ENCODE results near the gene ZNF784. TPM values are rescaled to one million over a fixed set of nuclear protein-coding genes. Genes with fewer than 3 reads are reported as not detected.

The ZNF784 gene
- total RNA-seq, 4 donors from 2014 or later, result 1.5 to 6.9 (median 1.9) TPM

- Histone ChIP-seq H3K36me3 (peaks cover 4 to 69% (median 6%) of the 10 kb centered on the region in 3 donors), H3K4me1 (peaks cover 0 to 11% (median 0%) of the 10 kb centered on the region in 4 donors), H3K4me3 (no peak overlapping the region), H3K9me3 (no peaks in the 10 kb centered on the region), H3K27me3 (no peaks in the 10 kb centered on the region), H3K27ac (no peak overlapping the region)
- 69 to 73% methylated on average over 3 of the region's 3 CpGs for WGBS, 2 donors
- no peak for DNase-seq (ENCODE audit: low spot score in 2 of 2)
- TF ChIP-seq EP300 (IDR thresholded peaks at IDR 0.05), result no peak
- no peak for TF ChIP-seq POLR2A (IDR thresholded peaks at IDR 0.05)
Observed at GRCh38 chr19:55619286-55619685, 5.1 kb downstream of the ZNF784 start.

DNA sequence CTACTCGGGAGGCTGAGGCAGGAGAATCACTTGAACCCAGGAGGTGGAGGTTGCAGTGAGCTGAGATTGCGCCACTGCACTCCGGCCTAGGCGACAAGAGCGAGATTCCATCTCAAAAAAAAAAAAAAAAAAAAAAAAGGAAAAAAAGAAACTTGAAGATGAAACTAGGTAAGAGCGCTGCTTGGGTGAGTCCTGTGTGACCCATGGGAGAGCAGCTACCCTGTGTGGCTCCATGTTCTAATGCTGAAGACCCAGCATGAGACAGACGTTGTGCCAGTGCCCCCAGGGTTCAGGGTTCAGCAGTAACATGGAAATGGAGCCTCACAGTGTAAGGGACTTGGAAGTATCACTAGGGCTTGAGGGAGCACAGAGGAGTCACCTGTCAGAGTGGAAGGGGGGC lies 5.9 kb downstream of the ZNF784 start:
- TF ChIP-seq POLR2A (IDR thresholded peaks at IDR 0.05) (no peak), EP300 (IDR thresholded peaks at IDR 0.05) (no peak)
- TF ChIP-seq, protein P1, sequence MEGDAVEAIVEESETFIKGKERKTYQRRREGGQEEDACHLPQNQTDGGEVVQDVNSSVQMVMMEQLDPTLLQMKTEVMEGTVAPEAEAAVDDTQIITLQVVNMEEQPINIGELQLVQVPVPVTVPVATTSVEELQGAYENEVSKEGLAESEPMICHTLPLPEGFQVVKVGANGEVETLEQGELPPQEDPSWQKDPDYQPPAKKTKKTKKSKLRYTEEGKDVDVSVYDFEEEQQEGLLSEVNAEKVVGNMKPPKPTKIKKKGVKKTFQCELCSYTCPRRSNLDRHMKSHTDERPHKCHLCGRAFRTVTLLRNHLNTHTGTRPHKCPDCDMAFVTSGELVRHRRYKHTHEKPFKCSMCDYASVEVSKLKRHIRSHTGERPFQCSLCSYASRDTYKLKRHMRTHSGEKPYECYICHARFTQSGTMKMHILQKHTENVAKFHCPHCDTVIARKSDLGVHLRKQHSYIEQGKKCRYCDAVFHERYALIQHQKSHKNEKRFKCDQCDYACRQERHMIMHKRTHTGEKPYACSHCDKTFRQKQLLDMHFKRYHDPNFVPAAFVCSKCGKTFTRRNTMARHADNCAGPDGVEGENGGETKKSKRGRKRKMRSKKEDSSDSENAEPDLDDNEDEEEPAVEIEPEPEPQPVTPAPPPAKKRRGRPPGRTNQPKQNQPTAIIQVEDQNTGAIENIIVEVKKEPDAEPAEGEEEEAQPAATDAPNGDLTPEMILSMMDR (IDR thresholded peaks at IDR 0.05), result no peak
- DNase-seq (ENCODE audit: low spot score in 2 of 2), result no peak
- Histone ChIP-seq H3K4me1 (peaks cover 0 to 4% (median 0%) of the 10 kb centered on the region in 4 donors), H3K9me3 (no peaks in the 10 kb centered on the region), H3K36me3 (peaks cover 4 to 78% (median 6%) of the 10 kb centered on the region in 3 donors), H3K27me3 (no peaks in the 10 kb centered on the region), H3K27ac (no peak overlapping the region), H3K4me3 (no peak overlapping the region)
- 81 to 89% methylated on average over 7 of the region's 7 CpGs for WGBS, 2 donors

DNA sequence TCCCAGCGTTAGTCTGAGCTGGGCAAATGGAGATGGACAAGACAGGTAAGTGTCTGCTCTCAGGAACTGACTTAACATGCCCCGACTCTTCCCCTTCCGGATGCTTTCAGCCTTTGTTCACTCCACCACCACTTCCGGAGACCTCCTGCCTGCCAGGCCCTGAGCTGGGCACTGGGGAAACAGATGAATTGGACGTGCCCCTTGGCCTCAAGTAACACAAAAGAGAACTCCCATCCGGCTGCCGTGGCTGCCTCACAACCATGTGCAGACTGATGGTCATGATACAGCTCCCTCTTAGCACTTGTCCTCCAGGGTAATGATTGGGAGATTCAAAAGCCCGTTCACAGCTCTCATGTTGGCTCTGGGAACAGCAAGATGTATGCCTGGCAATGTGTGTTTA lies 6.9 kb downstream of the ZNF784 start:
- WGBS, 2 donors, result 81 to 87% methylated on average over 8 of the region's 8 CpGs
- no peak overlapping the region for H3K4me3 ChIP-seq
- DNase-seq (ENCODE audit: low spot score in 2 of 2), result no peak
- H3K9me3 ChIP-seq, result no peaks in the 10 kb centered on the region
- peaks cover 4 to 80% (median 6%) of the 10 kb centered on the region in 3 donors for H3K36me3 ChIP-seq
- no peak overlapping the region for H3K27ac ChIP-seq
- H3K4me1 ChIP-seq, result peaks cover 0 to 2% (median 0%) of the 10 kb centered on the region in 4 donors
- no peaks in the 10 kb centered on the region for H3K27me3 ChIP-seq
- TF ChIP-seq, protein P1 (IDR thresholded peaks at IDR 0.05), result no peak
- TF ChIP-seq POLR2A (IDR thresholded peaks at IDR 0.05) (no peak), EP300 (IDR thresholded peaks at IDR 0.05) (no peak)

- H3K36me3 ChIP-seq, result peaks cover 4 to 70% (median 6%) of the 10 kb centered on the region in 3 donors
- H3K4me3 ChIP-seq, result no peak overlapping the region
- peaks cover 0 to 11% (median 0%) of the 10 kb centered on the region in 4 donors for H3K4me1 ChIP-seq
- H3K9me3 ChIP-seq, result no peaks in the 10 kb centered on the region
- DNase-seq (ENCODE audit: low spot score in 2 of 2), result no peak
- 96% methylated on average over 26 to 38 of the region's 38 CpGs for WGBS, 2 donors
- no peaks in the 10 kb centered on the region for H3K27me3 ChIP-seq
- no peak overlapping the region for H3K27ac ChIP-seq
- TF ChIP-seq EP300 (IDR thresholded peaks at IDR 0.05), result no peak
- no peak for TF ChIP-seq POLR2A (IDR thresholded peaks at IDR 0.05)
- TF ChIP-seq, protein P1 (IDR thresholded peaks at IDR 0.05), result no peak
Observed at GRCh38 chr19:55616395-55616875, 7.9 kb downstream of the ZNF784 start.

GRCh38 chr19:55615543-55616394 lies 8.6 kb downstream of the ZNF784 start:
- H3K4me1 ChIP-seq, result peaks cover 0 to 18% (median 0%) of the 10 kb centered on the region in 4 donors
- no peak for TF ChIP-seq EP300 (IDR thresholded peaks at IDR 0.05)
- TF ChIP-seq, protein P1 (IDR thresholded peaks at IDR 0.05), result no peak
- peaks cover 0 to 66% (median 6%) of the 10 kb centered on the region in 3 donors for H3K36me3 ChIP-seq
- no peaks in the 10 kb centered on the region for H3K27me3 ChIP-seq
- H3K4me3 ChIP-seq, result no peak overlapping the region
- DNase-seq (ENCODE audit: low spot score in 2 of 2), result no peak
- H3K27ac ChIP-seq, result no peak overlapping the region
- 96 to 97% methylated on average over 69 to 80 of the region's 88 CpGs for WGBS, 2 donors
- no peaks in the 10 kb centered on the region for H3K9me3 ChIP-seq

All from tibial nerve (tissue), 4 donors.